ENCODE results near the gene HIGD1A.

Gene HIGD1A

DNA sequence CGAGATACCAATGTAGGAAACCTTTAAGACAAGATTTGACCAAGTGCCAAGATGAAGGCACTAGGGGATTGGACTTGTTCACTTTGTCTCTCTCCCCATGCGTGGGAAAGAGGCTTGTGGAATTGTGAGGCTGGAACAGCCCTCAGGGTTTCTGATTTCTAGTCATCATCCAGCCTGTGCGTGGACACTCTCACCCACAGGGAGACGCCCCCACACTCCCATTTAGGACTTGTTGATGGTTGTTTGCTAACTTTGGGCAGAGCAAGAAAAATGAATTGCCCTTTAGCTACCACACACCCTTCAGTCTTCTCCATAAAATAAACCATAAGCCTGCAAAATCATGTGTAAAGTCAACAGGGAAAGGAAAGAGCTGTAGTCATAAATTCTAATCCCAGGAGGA, 23.4 kb upstream of the HIGD1A start:
- TF ChIP-seq, protein P1, sequence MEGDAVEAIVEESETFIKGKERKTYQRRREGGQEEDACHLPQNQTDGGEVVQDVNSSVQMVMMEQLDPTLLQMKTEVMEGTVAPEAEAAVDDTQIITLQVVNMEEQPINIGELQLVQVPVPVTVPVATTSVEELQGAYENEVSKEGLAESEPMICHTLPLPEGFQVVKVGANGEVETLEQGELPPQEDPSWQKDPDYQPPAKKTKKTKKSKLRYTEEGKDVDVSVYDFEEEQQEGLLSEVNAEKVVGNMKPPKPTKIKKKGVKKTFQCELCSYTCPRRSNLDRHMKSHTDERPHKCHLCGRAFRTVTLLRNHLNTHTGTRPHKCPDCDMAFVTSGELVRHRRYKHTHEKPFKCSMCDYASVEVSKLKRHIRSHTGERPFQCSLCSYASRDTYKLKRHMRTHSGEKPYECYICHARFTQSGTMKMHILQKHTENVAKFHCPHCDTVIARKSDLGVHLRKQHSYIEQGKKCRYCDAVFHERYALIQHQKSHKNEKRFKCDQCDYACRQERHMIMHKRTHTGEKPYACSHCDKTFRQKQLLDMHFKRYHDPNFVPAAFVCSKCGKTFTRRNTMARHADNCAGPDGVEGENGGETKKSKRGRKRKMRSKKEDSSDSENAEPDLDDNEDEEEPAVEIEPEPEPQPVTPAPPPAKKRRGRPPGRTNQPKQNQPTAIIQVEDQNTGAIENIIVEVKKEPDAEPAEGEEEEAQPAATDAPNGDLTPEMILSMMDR (IDR thresholded peaks at IDR 0.05; ENCODE audit: borderline replicate concordance, insufficient read depth, low read depth, low read length), result no peak
- H3K4me3 ChIP-seq (ENCODE audit: low read depth, low read length), result no peak overlapping the region

DNA sequence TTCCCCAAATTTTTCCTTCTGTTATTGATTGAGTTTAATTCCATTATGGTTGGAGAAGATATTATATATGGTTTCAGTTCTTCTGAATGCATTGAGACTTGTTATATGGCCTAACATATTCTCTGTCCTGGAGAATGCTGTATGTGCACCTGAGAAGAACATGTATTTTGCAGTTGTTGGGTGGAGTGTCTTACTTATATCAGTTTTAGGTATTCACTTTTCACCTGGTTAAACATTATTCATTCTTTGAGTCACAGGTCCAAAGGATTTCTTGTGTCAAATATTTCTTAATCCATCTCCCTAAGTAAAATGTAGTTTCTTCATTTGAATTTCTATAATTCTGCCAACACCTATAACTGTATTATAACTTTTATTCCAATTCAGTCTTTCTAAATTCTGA, 22.7 kb upstream of the HIGD1A start:
- TF ChIP-seq, protein P1 (IDR thresholded peaks at IDR 0.05; ENCODE audit: borderline replicate concordance, insufficient read depth, low read depth, low read length), result no peak
- H3K4me3 ChIP-seq (ENCODE audit: low read depth, low read length), result no peak overlapping the region

DNA sequence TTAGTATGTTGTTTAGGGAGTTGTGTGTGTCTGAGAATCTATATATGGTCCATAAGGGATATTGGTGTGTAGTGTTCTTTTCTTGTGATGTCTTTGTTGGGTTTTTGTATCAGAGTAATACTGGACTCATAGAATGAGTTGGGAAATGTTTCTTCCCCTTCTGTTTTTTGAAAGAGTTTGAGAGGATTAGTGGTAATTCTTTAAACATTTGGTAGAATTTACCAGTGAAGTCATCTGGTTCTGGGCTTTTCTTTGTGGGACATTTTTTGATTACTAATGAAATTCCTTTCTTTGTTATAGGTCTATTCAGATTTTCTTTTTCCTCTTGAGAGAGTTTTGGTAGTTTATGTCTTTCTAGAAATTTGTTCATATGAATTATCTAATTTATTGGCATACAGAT, 21.9 kb upstream of the HIGD1A start:
- TF ChIP-seq, protein P1 (IDR thresholded peaks at IDR 0.05; ENCODE audit: borderline replicate concordance, insufficient read depth, low read depth, low read length), result no peak
- no peak overlapping the region for H3K4me3 ChIP-seq (ENCODE audit: low read depth, low read length)

DNA sequence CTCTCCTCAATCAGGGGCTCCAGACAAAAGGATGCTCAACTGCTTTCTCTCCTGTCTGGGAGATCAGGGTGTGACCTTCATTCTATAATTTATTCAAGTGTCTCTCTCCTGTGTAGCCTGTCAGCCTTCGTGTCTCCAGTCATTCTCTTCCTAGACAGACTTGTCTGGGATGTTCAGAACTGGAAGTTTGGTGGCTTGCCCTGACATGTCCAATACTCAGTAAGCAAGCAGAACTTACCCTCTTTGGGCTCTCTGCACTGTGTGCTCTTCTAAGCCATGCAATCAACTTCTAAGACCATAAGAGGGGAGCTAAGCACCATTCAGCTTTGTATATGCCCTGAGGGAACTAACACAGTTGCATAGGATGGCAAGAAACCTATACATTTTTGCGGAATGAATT, 19.1 kb upstream of the HIGD1A start:
- H3K4me3 ChIP-seq (ENCODE audit: low read depth, low read length), result no peak overlapping the region
- TF ChIP-seq, protein P1 (IDR thresholded peaks at IDR 0.05; ENCODE audit: borderline replicate concordance, insufficient read depth, low read depth, low read length), result no peak

DNA sequence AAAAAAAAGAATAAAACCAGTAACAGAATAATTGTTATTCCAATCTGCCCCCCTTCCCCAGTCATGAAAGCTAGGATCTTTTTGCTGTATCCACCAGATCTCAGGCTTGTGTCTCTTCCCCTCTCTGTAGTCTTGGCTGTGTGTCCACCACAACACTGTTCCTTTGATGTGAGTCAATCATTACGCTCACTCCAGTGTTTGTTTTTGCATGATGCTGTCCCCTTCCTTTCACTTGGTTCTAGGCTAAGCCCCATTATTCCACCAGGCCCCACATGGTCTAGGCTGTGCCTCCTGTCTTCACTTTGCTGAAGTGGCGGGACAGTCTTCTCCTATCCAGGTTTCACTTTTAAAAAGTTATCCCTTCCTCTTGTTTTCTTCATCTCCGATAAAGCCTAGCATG, 18.5 kb upstream of the HIGD1A start:
- H3K4me3 ChIP-seq (ENCODE audit: low read depth, low read length), result no peak overlapping the region
- TF ChIP-seq, protein P1 (IDR thresholded peaks at IDR 0.05; ENCODE audit: borderline replicate concordance, insufficient read depth, low read depth, low read length), result no peak

DNA sequence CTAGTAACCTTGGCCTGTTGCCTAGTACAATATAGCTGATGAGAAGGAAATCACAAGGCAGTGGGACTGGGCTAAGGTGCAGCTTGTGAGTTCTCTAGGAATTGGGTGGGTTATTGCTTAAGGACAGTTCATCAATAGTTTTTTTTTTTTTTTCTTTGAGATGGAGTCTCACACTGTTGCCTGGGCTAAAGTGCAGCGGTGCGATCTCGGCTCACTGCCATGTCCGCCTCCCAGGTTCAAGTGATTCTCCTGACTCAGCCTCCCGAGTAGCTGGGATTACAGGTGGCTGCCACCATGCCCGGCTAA, 16.4 kb upstream of the HIGD1A start:
- H3K4me3 ChIP-seq (ENCODE audit: low read depth, low read length), result no peak overlapping the region
- TF ChIP-seq, protein P1 (IDR thresholded peaks at IDR 0.05; ENCODE audit: borderline replicate concordance, insufficient read depth, low read depth, low read length), result no peak

DNA sequence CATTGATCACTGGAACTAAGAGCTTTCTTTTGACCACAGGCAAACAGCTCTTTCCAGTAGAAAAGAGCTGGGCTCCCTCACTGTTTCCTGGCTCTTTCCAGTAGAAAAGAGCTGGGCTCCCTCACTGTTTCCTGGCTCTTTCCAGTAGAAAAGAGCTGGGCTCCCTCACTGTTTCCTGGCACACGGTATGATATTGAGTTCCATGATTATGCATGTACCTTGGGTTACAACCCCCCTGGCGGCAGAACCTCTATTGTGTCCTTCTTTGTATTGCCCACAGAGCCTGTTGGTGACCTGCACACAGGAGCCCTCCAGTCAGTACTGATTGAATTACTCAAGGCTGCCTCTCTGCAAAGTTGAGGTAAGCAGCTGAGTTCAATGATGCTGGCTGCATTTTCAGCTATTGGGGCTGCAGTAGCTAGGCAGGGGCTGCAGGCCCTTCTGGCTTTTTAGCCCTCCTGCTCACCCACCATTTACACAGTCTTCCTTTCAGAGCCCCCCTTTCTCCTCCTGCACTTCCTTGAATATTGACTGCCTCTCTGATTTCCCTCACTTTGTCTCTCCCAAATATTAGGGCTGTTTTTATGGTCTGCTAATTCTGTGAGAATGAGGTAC, 15.2 kb upstream of the HIGD1A start:
- TF ChIP-seq, protein P1 (IDR thresholded peaks at IDR 0.05; ENCODE audit: borderline replicate concordance, insufficient read depth, low read depth, low read length), result no peak
- no peak overlapping the region for H3K4me3 ChIP-seq (ENCODE audit: low read depth, low read length)
